PC-3 (cell line): Measurements from ENCODE around the gene TTC7B.

ENCODE experiments used
- EZH2 ChIP-seq: fragments of 300-600 bp; sonication (generic); IDR thresholded peaks from one replicate; pipeline ENCODE4 v1.6.1; 2017; ENCODE audit warnings: antibody characterized with exemption, mild to moderate bottlenecking, low read length; ENCODE audit not compliant: unreplicated experiment
- EZH2phosphoT487 ChIP-seq: fragments of 300-600 bp; sonication (generic); IDR thresholded peaks from 2 replicates; pipeline ENCODE4 v1.6.1; 2018; ENCODE audit warnings: mild to moderate bottlenecking, antibody characterized with exemption, low read length, borderline replicate concordance
- TF ChIP-seq, protein P1 (sequence below): fragments of 300-600 bp; sonication (generic); conservative IDR thresholded peaks from 2 replicates; pipeline ENCODE4 v1.5.1; 2017; ENCODE audit warnings: antibody characterized with exemption, low read depth, mild to moderate bottlenecking, low read length

DNA sequence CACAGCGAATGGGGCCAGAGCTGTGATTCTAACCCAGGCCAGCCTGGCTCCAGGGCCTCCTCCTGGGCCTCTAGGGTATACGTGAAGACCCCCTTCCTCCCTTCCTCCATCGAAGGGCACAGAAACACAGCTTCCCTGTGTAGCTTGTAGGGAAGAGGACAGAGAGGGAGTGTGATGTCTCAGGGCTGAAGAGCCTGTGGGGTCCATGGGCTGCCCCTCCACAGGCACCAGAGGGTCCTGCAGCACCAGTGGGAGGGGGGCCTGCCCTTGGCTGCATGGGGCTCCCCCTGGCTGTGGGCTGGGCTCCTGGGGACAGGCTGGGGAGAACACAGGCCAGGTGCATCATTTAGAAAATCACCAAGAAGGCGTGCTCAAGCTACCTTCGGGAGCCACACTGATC lies 240.9 kb downstream of the TTC7B start:
- TF ChIP-seq, protein P1, sequence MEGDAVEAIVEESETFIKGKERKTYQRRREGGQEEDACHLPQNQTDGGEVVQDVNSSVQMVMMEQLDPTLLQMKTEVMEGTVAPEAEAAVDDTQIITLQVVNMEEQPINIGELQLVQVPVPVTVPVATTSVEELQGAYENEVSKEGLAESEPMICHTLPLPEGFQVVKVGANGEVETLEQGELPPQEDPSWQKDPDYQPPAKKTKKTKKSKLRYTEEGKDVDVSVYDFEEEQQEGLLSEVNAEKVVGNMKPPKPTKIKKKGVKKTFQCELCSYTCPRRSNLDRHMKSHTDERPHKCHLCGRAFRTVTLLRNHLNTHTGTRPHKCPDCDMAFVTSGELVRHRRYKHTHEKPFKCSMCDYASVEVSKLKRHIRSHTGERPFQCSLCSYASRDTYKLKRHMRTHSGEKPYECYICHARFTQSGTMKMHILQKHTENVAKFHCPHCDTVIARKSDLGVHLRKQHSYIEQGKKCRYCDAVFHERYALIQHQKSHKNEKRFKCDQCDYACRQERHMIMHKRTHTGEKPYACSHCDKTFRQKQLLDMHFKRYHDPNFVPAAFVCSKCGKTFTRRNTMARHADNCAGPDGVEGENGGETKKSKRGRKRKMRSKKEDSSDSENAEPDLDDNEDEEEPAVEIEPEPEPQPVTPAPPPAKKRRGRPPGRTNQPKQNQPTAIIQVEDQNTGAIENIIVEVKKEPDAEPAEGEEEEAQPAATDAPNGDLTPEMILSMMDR: no peak
- TF ChIP-seq EZH2 (no peak), EZH2phosphoT487 (no peak)
